Activated CD8-positive, alpha-beta T cell treated with anti-CD3 and anti-CD28 coated beads for 36 hours (primary cell): ENCODE data around the gene GPR160. TPM values are rescaled to one million over a fixed set of nuclear protein-coding genes. Genes with fewer than 3 reads are reported as not detected.

ENCODE experiments used
- ATAC-seq: fragments of 200-7000 bp; cut with Tn5 transposase; one replicate; pipeline ENCODE4 v1.10.0; 2021; ENCODE audit warnings: mild to moderate bottlenecking, moderate library complexity
- CTCF ChIA-PET: fragments of 350-600 bp; sonication (Branson Sonifier 250); formaldehyde crosslinking; loops from one replicate; lab custom pipeline; 2021; ENCODE audit warnings: antibody characterized with exemption; lab: Charles Lee
- POLR2A ChIA-PET: fragments of 350-600 bp; sonication (Branson Sonifier 250); formaldehyde crosslinking; loops from one replicate; lab custom pipeline; 2021; ENCODE audit warnings: antibody characterized with exemption; lab: Charles Lee
- DNase-seq: peaks from one replicate; pipeline ENCODE4 v3.0.0-alpha.2; 2020
- H3K27ac Mint-ChIP-seq: one replicate; pipeline ENCODE4 v1.8.0; 2021; ENCODE audit warnings: mild to moderate bottlenecking, mixed read lengths
- H3K27me3 Mint-ChIP-seq: one replicate; pipeline ENCODE4 v1.8.0; 2021; ENCODE audit warnings: mixed read lengths
- H3K36me3 Mint-ChIP-seq: one replicate; pipeline ENCODE4 v1.8.0; 2021; ENCODE audit warnings: low read depth, mixed read lengths
- H3K4me1 Mint-ChIP-seq: one replicate; pipeline ENCODE4 v1.8.0; 2021; ENCODE audit warnings: low read depth, mixed read lengths
- H3K4me3 Mint-ChIP-seq: one replicate; pipeline ENCODE4 v1.8.0; 2021; ENCODE audit warnings: mild to moderate bottlenecking, moderate library complexity, mixed read lengths
- H3K9me3 Mint-ChIP-seq: one replicate; pipeline ENCODE4 v1.8.0; 2021; ENCODE audit warnings: mixed read lengths
- CTCF ChIP-seq: fragments of 200-600 bp; IDR thresholded peaks from one replicate; pipeline ENCODE4 v1.8.0; 2022; ENCODE audit warnings: antibody characterized with exemption, mild to moderate bottlenecking
- intact Hi-C: fragments of 100-400 bp; cut with micrococcal nuclease; formaldehyde crosslinking; loops from one replicate; pipeline ENCODE4 v1.10.0; 2022
- total RNA-seq, 2 experiments: library from RNA; stranded (reverse); gene quantifications; one replicate each; pipeline ENCODE4 v1.2.3, GENCODE V29; 2021

Gene GPR160
- total RNA-seq, 2 experiments from 2014 or later = 6.2 to 8.2 TPM

- intact Hi-C loops = no loop called here
- DNase-seq (no peak), ATAC-seq (no peak)
- Mint-ChIP-seq H3K27me3 (no peaks in the 10 kb centered on the region), H3K36me3 (no peaks in the 10 kb centered on the region), H3K27ac (no peak overlapping the region), H3K4me3 (no peak overlapping the region), H3K4me1 (no peaks in the 10 kb centered on the region), H3K9me3 (no peaks in the 10 kb centered on the region)
- no peak for TF ChIP-seq CTCF
- ChIA-PET POLR2A (no interaction called here), CTCF (no interaction called here)
Measured at GRCh38 chr3:170063691-170064090, 25.9 kb downstream of the GPR160 start.

GRCh38 chr3:170064108-170064507 is 26.3 kb downstream of the GPR160 start:
- Mint-ChIP-seq H3K4me3 (no peak overlapping the region), H3K36me3 (no peaks in the 10 kb centered on the region), H3K27me3 (no peaks in the 10 kb centered on the region), H3K9me3 (no peaks in the 10 kb centered on the region), H3K4me1 (no peaks in the 10 kb centered on the region), H3K27ac (no peak overlapping the region)
- ChIA-PET POLR2A (no interaction called here), CTCF (no interaction called here)
- TF ChIP-seq CTCF = no peak
- no peak for DNase-seq
- intact Hi-C loops = no loop called here
- no peak for ATAC-seq

- Mint-ChIP-seq H3K36me3 (peaks cover 4% of the 10 kb centered on the region), H3K27ac (no peak overlapping the region), H3K9me3 (peaks cover 10% of the 10 kb centered on the region), H3K4me3 (no peak overlapping the region), H3K27me3 (no peaks in the 10 kb centered on the region), H3K4me1 (peaks cover 6% of the 10 kb centered on the region)
- intact Hi-C loops = no loop called here
- no peak for DNase-seq
- ChIA-PET POLR2A (no interaction called here), CTCF (no interaction called here)
- ATAC-seq = no peak
- no peak for TF ChIP-seq CTCF
Measured at GRCh38 chr3:170075441-170076091, 37.8 kb downstream of the GPR160 start.

- ATAC-seq = no peak
- intact Hi-C loops = no loop called here
Measured at GRCh38 chr3:170076715-170077238, 39.0 kb downstream of the GPR160 start.

More at GRCh38 chr3:170076715-170077238, 39.0 kb downstream of the GPR160 start:
- Mint-ChIP-seq H3K4me3 (no peak overlapping the region), H3K9me3 (peaks cover 8% of the 10 kb centered on the region), H3K4me1 (peaks cover 6% of the 10 kb centered on the region), H3K27me3 (no peaks in the 10 kb centered on the region), H3K36me3 (peaks cover 4% of the 10 kb centered on the region), H3K27ac (no peak overlapping the region)
- no peak for DNase-seq
- no peak for TF ChIP-seq CTCF
- POLR2A ChIA-PET = no interaction called here
- CTCF ChIA-PET = interaction anchor here (1.0 to 1.6 kb wide), 2 partner anchors 10 to 19 kb away, joined by 4 to 5 read pairs; no protein-coding TSS in a partner anchor
